ENCODE measurements around the gene CIDEB. TPM values are rescaled to one million over a fixed set of nuclear protein-coding genes. Genes with fewer than 3 reads are reported as not detected.

The CIDEB gene
- total and polyA plus RNA-seq, 4 donors = 3.3 to 17.2 (median 13.0) TPM

DNA sequence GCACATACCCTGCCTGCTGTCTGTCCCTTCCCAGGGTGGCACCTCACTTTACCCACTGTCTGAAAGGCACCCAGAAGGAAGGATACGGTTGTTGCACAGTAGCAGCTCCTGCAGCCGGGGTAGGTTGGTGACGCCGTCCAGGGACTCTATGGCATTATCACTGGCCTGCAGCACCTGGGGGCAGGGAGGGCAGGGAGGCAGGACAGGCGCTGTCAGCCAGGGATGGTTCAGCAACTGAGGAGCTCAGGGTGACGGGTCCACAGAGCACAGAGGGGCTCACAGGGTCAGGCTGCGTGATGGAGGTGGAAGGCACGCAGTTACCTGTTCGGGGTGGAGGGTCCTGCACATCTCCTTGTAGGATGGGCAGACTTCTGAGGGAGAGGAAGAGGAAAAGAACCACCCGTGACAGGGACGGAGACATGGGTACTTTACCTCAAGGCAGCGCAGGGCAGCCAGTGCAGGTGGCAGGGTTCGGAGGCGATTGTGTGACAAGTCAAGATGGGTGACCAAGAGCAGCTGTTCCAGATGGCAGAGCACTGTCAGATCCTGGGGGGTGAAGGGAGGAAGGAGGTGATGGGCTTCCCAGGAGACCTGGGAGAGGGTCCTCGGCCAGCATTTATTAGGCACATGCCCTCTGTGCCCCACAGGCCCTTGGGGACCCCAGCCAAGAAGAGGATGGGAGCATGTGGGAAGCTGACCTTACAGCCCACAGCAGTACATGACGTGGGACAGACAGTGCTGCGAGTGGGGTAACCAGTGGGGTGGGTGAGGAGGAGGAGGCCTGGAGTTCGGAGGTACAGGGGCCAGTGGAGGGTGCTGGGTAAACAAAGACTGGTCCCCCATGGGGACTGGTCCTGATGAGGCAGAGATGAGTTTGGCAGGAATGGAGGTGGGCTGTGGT is 41.2 kb downstream of the CIDEB start:
- intact Hi-C loops (cut with DNase I) = no loop called here
- H3K9me3 ChIP-seq (ENCODE audit: control insufficient read depth, low read length) = no peaks in the 10 kb centered on the region
- H3K4me1 ChIP-seq (ENCODE audit: control insufficient read depth in 1 of 2, insufficient read depth in 2 of 2, low read length in 2 of 2) = no peaks in the 10 kb centered on the region
- DNase-seq = peak in 1 of 2 donors; percentile 67
- WGBS, 2 donors = 81 to 87% methylated on average over 18 of the region's 18 CpGs
- H3K4me3 ChIP-seq (ENCODE audit: low read length in 2 of 2) = no peak overlapping the region
- H3K27ac ChIP-seq (ENCODE audit: low read depth in 1 of 2, low read length in 2 of 2) = no peak overlapping the region
- no peak for ATAC-seq (ENCODE audit: low FRiP score)
- H3K36me3 ChIP-seq (ENCODE audit: control insufficient read depth in 1 of 2, insufficient read depth in 2 of 2, low read length in 1 of 2) = peaks cover 0 to 4% of the 10 kb centered on the region in 2 donors
- no peaks in the 10 kb centered on the region for H3K27me3 ChIP-seq (ENCODE audit: control insufficient read depth in 1 of 2, insufficient read depth in 2 of 2, low read length in 1 of 2)

DNA sequence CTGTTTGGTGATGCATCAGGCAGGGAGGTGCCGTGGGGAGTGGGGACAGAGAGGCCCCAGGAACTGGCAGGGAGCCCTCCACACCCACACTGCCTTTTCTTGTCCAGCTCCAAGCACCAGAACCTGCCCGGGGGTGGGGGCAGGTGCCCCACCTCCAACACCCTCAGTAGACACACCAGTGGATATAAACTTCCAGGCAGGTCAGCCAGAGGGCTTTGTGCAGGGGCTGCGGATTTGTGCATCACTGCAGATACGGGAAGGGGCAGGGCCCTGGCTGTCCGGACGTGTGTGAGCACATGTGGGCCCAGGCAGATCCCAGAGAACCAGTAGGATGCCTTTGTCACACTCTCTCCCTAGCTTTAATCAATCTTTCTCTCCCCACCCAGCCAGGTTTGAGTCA is 43.5 kb downstream of the CIDEB start:
- Histone ChIP-seq H3K27ac (ENCODE audit: low read depth in 1 of 2, low read length in 2 of 2) (no peak overlapping the region), H3K27me3 (ENCODE audit: control insufficient read depth in 1 of 2, insufficient read depth in 2 of 2, low read length in 1 of 2) (no peaks in the 10 kb centered on the region), H3K4me3 (ENCODE audit: low read length in 2 of 2) (no peak overlapping the region), H3K4me1 (ENCODE audit: control insufficient read depth in 1 of 2, insufficient read depth in 2 of 2, low read length in 2 of 2) (no peaks in the 10 kb centered on the region), H3K36me3 (ENCODE audit: control insufficient read depth in 1 of 2, insufficient read depth in 2 of 2, low read length in 1 of 2) (peaks cover 0 to 4% of the 10 kb centered on the region in 2 donors), H3K9me3 (ENCODE audit: control insufficient read depth, low read length) (no peaks in the 10 kb centered on the region)
- intact Hi-C loops (cut with DNase I) = no loop called here
- peak in 1 of 2 donors; percentile 69 for DNase-seq
- no peak for ATAC-seq (ENCODE audit: low FRiP score)
- 77% methylated on average over 6 of the region's 6 CpGs for WGBS, 2 donors

DNA sequence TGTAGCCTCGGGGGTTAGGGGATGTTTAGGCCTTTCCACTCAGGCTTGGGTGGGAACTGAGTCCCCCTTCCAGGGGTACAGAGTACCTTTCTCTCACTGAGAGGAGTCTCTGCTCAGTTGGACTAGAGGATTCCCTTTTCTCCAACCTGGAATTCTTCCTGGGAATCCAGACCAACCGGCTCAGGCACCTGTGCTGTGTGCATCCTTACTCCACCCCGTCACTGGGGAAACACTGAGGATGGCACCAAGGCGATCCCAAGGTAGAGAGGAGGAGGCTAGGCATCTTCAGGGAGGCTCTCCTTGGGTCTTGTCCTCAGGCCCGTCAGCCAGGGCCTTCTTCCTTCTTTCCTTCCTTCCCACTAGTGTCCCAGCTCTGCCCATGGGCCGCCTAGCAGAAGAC is 43.9 kb downstream of the CIDEB start:
- H3K4me3 ChIP-seq (ENCODE audit: low read length in 2 of 2) = no peak overlapping the region
- no peaks in the 10 kb centered on the region for H3K27me3 ChIP-seq (ENCODE audit: control insufficient read depth in 1 of 2, insufficient read depth in 2 of 2, low read length in 1 of 2)
- 71 to 85% methylated on average over 6 of the region's 6 CpGs for WGBS, 2 donors
- DNase-seq (no peak), ATAC-seq (ENCODE audit: low FRiP score) (no peak)
- H3K36me3 ChIP-seq (ENCODE audit: control insufficient read depth in 1 of 2, insufficient read depth in 2 of 2, low read length in 1 of 2) = peaks cover 0 to 4% of the 10 kb centered on the region in 2 donors
- H3K4me1 ChIP-seq (ENCODE audit: control insufficient read depth in 1 of 2, insufficient read depth in 2 of 2, low read length in 2 of 2) = no peaks in the 10 kb centered on the region
- intact Hi-C loops (cut with DNase I) = no loop called here
- no peaks in the 10 kb centered on the region for H3K9me3 ChIP-seq (ENCODE audit: control insufficient read depth, low read length)
- H3K27ac ChIP-seq (ENCODE audit: low read depth in 1 of 2, low read length in 2 of 2) = no peak overlapping the region

DNA sequence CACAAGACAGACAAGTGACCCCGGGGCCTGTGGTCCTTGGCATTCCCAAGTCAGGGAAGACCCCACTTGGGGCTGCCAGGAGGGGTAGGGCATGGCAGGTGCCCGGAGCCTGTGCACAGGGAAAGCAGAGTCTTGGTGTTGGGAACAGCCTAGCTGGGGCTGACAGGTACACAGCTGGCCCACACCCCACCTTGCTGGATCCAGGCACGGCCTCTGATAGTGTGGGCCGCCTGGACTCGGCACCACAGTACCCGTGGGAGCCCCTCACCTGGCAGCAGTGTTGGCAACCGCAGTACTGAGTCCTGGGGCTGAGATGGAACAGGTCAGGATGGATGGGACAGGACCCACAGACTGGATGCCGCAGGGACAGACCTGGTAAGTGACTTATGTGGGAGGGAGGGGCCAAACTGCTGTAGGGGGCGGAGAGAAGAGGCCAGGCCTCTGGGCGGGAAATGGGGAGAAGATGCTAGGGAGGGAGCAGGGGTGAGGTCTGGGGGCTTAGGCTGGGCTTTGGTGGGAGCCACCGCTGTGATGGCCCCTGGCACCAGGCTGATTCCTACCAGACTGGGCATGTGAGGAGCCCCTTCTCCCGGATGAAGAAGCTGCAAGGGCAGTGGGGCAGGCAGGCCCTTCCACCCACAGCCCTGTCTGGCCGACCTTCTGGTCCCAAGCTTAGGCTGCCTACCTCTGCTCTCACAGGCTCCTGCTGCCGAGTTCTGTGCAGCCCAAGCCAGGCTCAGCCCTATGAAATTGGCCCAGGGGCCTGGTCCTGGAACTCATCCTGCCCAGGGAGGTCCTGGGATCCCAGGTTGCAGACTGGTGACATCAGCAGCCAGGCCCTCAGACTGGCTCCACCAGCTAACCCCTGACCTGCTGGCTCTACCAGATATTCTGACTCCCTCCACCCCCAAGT is 44.7 kb downstream of the CIDEB start, which contains the start of gene TGM1:
Gene TGM1 (minus strand): TSS at position 357 of the 913 bp plus-strand sequence. CDS start 825 bp downstream, outside the sequence.
- Histone ChIP-seq H3K27ac (ENCODE audit: low read depth in 1 of 2, low read length in 2 of 2) (no peak within 1 kb of the TSS), H3K4me3 (ENCODE audit: low read length in 2 of 2) (no peak within 1 kb of the TSS), H3K27me3 (ENCODE audit: control insufficient read depth in 1 of 2, insufficient read depth in 2 of 2, low read length in 1 of 2) (no peaks in the 10 kb centered on the region), H3K36me3 (ENCODE audit: control insufficient read depth in 1 of 2, insufficient read depth in 2 of 2, low read length in 1 of 2) (peaks cover 0 to 4% of the 10 kb centered on the region in 2 donors), H3K4me1 (ENCODE audit: control insufficient read depth in 1 of 2, insufficient read depth in 2 of 2, low read length in 2 of 2) (no peaks in the 10 kb centered on the region), H3K9me3 (ENCODE audit: control insufficient read depth, low read length) (no peaks in the 10 kb centered on the region)
- peak in 1 of 2 donors; percentile 51 for DNase-seq
- WGBS, 2 donors = 70 to 80% methylated on average over 14 of the region's 14 CpGs
- intact Hi-C loops (cut with DNase I) = no loop called here
- ATAC-seq (ENCODE audit: low FRiP score) = no peak

DNA sequence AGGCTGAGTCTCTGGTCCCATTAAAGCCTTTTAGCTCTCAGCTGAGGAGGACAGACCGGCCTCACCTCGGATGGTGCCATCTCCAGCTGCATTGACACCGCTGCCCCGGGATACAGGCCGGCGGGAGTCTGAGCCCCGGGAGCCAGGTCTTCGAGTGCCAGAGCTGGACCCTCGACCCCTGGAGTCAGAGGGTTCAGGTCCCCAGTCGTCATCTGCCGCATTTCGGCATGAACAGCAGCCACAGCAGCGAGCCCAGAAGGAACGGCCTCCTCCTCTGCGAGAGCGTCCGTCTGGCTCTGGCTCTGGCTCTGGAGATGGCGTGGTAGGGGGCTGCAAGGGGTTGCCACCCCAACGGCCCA is 45.8 kb downstream of the CIDEB start:
- Histone ChIP-seq H3K4me1 (ENCODE audit: control insufficient read depth in 1 of 2, insufficient read depth in 2 of 2, low read length in 2 of 2) (no peaks in the 10 kb centered on the region), H3K9me3 (ENCODE audit: control insufficient read depth, low read length) (no peaks in the 10 kb centered on the region), H3K36me3 (ENCODE audit: control insufficient read depth in 1 of 2, insufficient read depth in 2 of 2, low read length in 1 of 2) (peaks cover 0 to 1% of the 10 kb centered on the region in 2 donors), H3K27me3 (ENCODE audit: control insufficient read depth in 1 of 2, insufficient read depth in 2 of 2, low read length in 1 of 2) (no peaks in the 10 kb centered on the region), H3K4me3 (ENCODE audit: low read length in 2 of 2) (no peak overlapping the region), H3K27ac (ENCODE audit: low read depth in 1 of 2, low read length in 2 of 2) (no peak overlapping the region)
- WGBS, 2 donors = 90% methylated on average over 19 of the region's 19 CpGs
- ATAC-seq (ENCODE audit: low FRiP score) (no peak), DNase-seq (peak in 1 of 2 donors; percentile 68)
- intact Hi-C loops (cut with DNase I) = no loop called here

DNA sequence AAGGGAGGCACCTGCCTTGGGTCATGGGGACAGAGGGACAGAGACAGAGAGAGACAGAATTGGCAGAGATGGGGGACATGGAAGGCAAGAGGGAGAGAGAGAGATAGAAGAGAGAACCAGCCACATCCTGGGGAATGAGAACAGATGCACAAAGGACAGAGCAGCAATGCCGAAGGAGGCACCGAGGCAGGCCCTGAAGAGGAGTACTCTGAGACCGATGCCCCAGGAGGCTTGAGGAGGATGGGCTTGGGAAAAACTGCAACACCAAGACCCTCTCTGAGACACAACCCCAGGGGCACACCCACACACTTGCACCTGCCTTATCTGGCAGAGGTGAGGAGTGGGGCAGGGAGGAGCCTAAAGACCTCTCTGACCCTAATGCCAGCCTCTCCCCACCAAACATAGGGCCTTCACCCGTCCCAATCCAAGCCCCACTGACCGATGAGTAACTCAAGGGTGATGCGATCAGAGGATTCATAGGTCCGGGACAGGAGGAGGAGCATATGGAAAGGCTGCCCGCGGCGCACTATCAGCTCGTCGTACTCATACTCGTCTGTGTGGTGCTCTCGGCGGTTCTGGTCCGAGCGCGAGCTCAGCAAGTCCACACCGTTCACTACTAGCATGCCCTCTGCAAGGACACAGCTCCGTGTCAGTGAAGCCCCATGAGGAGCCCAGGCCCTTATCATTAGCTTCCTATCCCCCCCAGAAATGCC is 46.4 kb downstream of the CIDEB start:
- WGBS, 2 donors = 90 to 91% methylated on average over 20 of the region's 20 CpGs
- ATAC-seq (ENCODE audit: low FRiP score) = no peak
- no peaks in the 10 kb centered on the region for H3K9me3 ChIP-seq (ENCODE audit: control insufficient read depth, low read length)
- DNase-seq = peak in 1 of 2 donors; percentile 75
- no peaks in the 10 kb centered on the region for H3K4me1 ChIP-seq (ENCODE audit: control insufficient read depth in 1 of 2, insufficient read depth in 2 of 2, low read length in 2 of 2)
- intact Hi-C loops (cut with DNase I) = no loop called here
- no peak overlapping the region for H3K4me3 ChIP-seq (ENCODE audit: low read length in 2 of 2)
- peaks cover 0 to 1% of the 10 kb centered on the region in 2 donors for H3K36me3 ChIP-seq (ENCODE audit: control insufficient read depth in 1 of 2, insufficient read depth in 2 of 2, low read length in 1 of 2)
- no peaks in the 10 kb centered on the region for H3K27me3 ChIP-seq (ENCODE audit: control insufficient read depth in 1 of 2, insufficient read depth in 2 of 2, low read length in 1 of 2)
- no peak overlapping the region for H3K27ac ChIP-seq (ENCODE audit: low read depth in 1 of 2, low read length in 2 of 2)

DNA sequence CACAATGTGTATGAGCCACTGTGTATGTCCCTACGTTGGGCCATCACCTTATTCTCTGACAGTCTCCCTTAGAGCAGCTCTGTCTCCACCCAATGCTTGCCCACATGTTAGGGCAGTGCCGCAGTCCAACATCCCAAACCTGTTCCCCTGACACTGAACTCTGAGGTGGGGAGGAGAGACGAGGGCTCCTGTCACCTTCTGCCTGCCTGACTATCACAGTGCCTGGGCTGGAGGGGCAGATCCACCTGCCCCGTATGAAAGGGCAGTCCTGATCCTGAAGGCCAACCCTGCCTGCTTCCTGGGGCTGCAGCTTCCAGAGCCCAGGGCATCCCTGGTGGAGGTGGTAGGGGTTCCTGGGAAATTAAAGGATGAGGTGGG is 47.0 kb downstream of the CIDEB start:
- Histone ChIP-seq H3K9me3 (ENCODE audit: control insufficient read depth, low read length) (no peaks in the 10 kb centered on the region), H3K36me3 (ENCODE audit: control insufficient read depth in 1 of 2, insufficient read depth in 2 of 2, low read length in 1 of 2) (peaks cover 0 to 1% of the 10 kb centered on the region in 2 donors), H3K27me3 (ENCODE audit: control insufficient read depth in 1 of 2, insufficient read depth in 2 of 2, low read length in 1 of 2) (no peaks in the 10 kb centered on the region), H3K27ac (ENCODE audit: low read depth in 1 of 2, low read length in 2 of 2) (no peak overlapping the region), H3K4me3 (ENCODE audit: low read length in 2 of 2) (no peak overlapping the region), H3K4me1 (ENCODE audit: control insufficient read depth in 1 of 2, insufficient read depth in 2 of 2, low read length in 2 of 2) (no peaks in the 10 kb centered on the region)
- intact Hi-C loops (cut with DNase I) = no loop called here
- no peak for ATAC-seq (ENCODE audit: low FRiP score)
- 78 to 83% methylated on average over 4 of the region's 4 CpGs for WGBS, 2 donors
- no peak for DNase-seq

DNA sequence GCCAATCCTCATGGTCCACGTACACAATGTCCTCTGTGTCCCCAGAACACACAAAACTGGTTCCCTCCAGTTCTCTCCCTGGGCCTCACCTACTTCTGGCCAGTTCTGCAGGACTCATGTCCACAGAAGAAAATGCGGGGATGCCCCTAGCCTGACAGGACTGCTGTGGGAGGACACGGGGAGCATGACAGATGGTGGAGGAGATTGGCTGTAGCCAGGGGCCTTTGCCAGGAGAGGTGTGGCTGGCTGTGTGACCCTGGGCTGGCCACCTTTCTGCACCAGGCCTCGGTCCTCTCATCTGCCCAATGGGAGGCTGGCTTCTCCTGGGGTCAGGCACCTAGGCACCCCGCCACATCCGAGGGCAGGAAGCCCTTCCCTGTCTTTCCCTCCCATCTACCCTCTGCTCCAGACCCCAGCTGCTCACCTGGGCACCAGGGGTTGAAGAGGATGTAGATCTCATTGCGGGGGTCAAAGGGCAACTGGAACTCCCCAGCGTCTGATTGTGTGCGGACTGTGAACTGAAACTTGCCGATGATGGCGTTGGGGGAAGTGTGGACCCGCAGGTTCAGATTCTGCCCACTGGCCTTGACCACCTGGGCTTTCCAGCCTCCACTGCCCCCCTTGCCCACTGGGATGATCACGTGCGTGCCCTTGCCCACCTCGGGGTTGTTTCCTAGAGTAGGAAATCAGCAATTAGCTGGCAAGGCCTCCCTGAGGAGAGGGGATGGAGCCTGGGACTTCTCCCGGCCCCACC is 47.6 kb downstream of the CIDEB start:
- Histone ChIP-seq H3K4me1 (ENCODE audit: control insufficient read depth in 1 of 2, insufficient read depth in 2 of 2, low read length in 2 of 2) (no peaks in the 10 kb centered on the region), H3K9me3 (ENCODE audit: control insufficient read depth, low read length) (no peaks in the 10 kb centered on the region), H3K27me3 (ENCODE audit: control insufficient read depth in 1 of 2, insufficient read depth in 2 of 2, low read length in 1 of 2) (no peaks in the 10 kb centered on the region), H3K4me3 (ENCODE audit: low read length in 2 of 2) (no peak overlapping the region), H3K36me3 (ENCODE audit: control insufficient read depth in 1 of 2, insufficient read depth in 2 of 2, low read length in 1 of 2) (no peaks in the 10 kb centered on the region), H3K27ac (ENCODE audit: low read depth in 1 of 2, low read length in 2 of 2) (no peak overlapping the region)
- intact Hi-C loops (cut with DNase I) = no loop called here
- DNase-seq (no peak), ATAC-seq (ENCODE audit: low FRiP score) (no peak)
- 89% methylated on average over 16 of the region's 16 CpGs for WGBS, 2 donors

Data from aorta (tissue), 5 donors.